Measurements from ENCODE around the gene DNAJB2.

DNA sequence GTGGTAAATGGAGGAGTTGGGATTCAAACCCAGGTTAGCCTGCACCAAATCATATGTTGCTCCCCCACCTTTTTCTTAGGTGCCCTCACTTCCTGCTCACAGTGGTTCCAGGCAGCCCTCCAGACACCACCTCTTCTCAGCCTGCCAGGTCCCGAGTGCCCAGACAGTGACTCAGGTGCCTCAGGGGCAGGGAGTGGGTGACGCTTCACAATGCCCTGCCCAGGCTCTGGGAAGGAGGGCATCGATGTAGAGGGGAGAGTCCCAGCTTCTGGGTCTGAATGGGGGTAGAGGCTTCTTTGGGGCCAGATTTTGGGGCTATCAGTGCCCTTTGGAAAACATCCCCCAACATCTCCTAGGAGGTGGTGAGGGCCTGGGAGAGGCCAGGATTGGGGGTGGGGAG, 5.2 kb upstream of the DNAJB2 start:
- TF ChIP-seq CTCF (IDR thresholded peaks at IDR 0.05) (no peak), EP300 (IDR thresholded peaks at IDR 0.05) (no peak), POLR2A (IDR thresholded peaks at IDR 0.05) (no peak)

All from gastroesophageal sphincter (tissue), 3 donors.